ENCODE results near the gene BAIAP3.

DNA sequence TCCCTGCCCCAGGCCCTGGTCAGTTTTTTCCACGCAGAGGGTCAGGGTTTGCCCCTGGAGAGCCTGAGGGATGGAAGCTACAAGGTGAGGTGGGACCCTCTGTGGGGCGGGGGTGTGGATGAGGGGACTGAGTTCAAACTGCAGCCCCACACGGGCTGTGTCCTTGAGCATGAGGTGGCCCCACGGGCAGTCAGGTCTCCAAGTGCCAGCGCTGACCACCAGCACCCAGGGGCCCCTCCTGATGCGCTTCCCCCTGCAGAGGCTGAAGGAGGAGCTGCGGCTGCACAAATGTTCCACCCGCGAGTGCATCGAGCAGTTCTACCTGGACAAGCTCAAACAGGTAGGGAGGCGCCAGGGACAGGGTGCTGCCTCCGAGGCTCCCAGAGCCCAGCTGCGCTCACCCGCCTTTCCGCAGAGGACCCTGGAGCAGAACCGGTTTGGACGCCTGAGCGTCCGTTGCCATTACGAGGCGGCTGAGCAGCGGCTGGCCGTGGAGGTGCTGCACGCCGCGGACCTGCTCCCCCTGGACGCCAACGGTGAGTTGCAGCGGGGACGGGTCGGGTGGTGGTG lies 13.9 kb downstream of the BAIAP3 start:
- TF ChIP-seq POLR2A (IDR thresholded peaks at IDR 0.05; ENCODE audit: low read depth), result no peak
- no peak for TF ChIP-seq CTCF (IDR thresholded peaks at IDR 0.05)

All from esophagus muscularis mucosa (tissue), 3 donors.